Measurements from ENCODE around the gene CERS6.

DNA sequence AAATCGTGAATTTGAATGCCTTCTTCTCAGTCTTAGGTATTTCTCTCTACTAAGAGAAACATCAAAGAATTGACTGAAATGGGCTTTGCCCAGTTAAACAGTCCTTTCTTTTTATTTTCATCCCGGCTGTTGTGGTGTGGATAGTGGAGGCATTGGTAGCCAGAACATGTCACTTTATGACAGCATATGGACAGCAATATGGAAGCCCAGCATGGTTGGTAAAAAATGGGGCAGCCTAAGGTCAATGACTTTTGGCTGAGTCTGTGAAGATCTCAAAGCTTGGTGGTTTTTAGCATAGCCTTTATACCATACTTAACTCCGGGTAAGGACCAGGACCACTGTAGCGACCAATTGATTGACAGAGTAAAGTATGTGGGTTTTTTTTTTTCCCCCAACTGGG lies 3.2 kb downstream of the CERS6 start:
- no peak for TF ChIP-seq POLR2A (IDR thresholded peaks at IDR 0.05)
- no peak for TF ChIP-seq POLR2AphosphoS5 (IDR thresholded peaks at IDR 0.05)
- TF ChIP-seq, protein P1, sequence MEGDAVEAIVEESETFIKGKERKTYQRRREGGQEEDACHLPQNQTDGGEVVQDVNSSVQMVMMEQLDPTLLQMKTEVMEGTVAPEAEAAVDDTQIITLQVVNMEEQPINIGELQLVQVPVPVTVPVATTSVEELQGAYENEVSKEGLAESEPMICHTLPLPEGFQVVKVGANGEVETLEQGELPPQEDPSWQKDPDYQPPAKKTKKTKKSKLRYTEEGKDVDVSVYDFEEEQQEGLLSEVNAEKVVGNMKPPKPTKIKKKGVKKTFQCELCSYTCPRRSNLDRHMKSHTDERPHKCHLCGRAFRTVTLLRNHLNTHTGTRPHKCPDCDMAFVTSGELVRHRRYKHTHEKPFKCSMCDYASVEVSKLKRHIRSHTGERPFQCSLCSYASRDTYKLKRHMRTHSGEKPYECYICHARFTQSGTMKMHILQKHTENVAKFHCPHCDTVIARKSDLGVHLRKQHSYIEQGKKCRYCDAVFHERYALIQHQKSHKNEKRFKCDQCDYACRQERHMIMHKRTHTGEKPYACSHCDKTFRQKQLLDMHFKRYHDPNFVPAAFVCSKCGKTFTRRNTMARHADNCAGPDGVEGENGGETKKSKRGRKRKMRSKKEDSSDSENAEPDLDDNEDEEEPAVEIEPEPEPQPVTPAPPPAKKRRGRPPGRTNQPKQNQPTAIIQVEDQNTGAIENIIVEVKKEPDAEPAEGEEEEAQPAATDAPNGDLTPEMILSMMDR (IDR thresholded peaks at IDR 0.05): no peak

All from transverse colon (tissue), 4 donors.